Measurements from ENCODE around the gene EXTL1. TPM values are rescaled to one million over a fixed set of nuclear protein-coding genes. Genes with fewer than 3 reads are reported as not detected.

Gene EXTL1
- total RNA-seq, 4 donors from 2014 or later = 0.08 to 0.81 (median 0.31) TPM; not detected in 1

- H3K36me3 ChIP-seq = no peaks in the 10 kb centered on the region
- H3K9me3 ChIP-seq = no peaks in the 10 kb centered on the region
- no peak for ATAC-seq
- no peak overlapping the region for H3K4me3 ChIP-seq
- H3K4me1 ChIP-seq = no peaks in the 10 kb centered on the region
- H3K27me3 ChIP-seq = no peaks in the 10 kb centered on the region
- 91 to 93% methylated on average over 16 of the region's 16 CpGs for WGBS, 2 donors (ENCODE audit: low coverage in 1 of 2)
- H3K27ac ChIP-seq = no peak overlapping the region
- TF ChIP-seq POLR2AphosphoS5 (IDR thresholded peaks at IDR 0.05) = no peak
- no peak for TF ChIP-seq EP300 (IDR thresholded peaks at IDR 0.05)
- TF ChIP-seq CTCF (IDR thresholded peaks at IDR 0.05) = no peak
- no peak for TF ChIP-seq POLR2A (IDR thresholded peaks at IDR 0.05)
Measured at GRCh38 chr1:26006710-26007109, 14.9 kb upstream of the EXTL1 start.

- ATAC-seq = no peak
- no peaks in the 10 kb centered on the region for H3K27me3 ChIP-seq
- no peaks in the 10 kb centered on the region for H3K36me3 ChIP-seq
- TF ChIP-seq POLR2AphosphoS5 (IDR thresholded peaks at IDR 0.05) = no peak
- TF ChIP-seq CTCF (IDR thresholded peaks at IDR 0.05) = no peak
- no peak for TF ChIP-seq EP300 (IDR thresholded peaks at IDR 0.05)
- WGBS, 2 donors (ENCODE audit: low coverage in 1 of 2) = 51 to 62% methylated on average over 4 to 6 of the region's 6 CpGs
- no peak overlapping the region for H3K27ac ChIP-seq
- H3K4me1 ChIP-seq = no peaks in the 10 kb centered on the region
- H3K4me3 ChIP-seq = no peak overlapping the region
- no peaks in the 10 kb centered on the region for H3K9me3 ChIP-seq
Measured at GRCh38 chr1:26009796-26010447, 11.7 kb upstream of the EXTL1 start.

- Histone ChIP-seq H3K9me3 (no peaks in the 10 kb centered on the region), H3K27me3 (no peaks in the 10 kb centered on the region), H3K36me3 (no peaks in the 10 kb centered on the region), H3K4me1 (no peaks in the 10 kb centered on the region), H3K27ac (no peak overlapping the region), H3K4me3 (no peak overlapping the region)
- WGBS, 2 donors (ENCODE audit: low coverage in 1 of 2) = no CpG with 5 or more reads among the region's 3 CpGs
- TF ChIP-seq CTCF (IDR thresholded peaks at IDR 0.05) (no peak), POLR2A (IDR thresholded peaks at IDR 0.05) (no peak), EP300 (IDR thresholded peaks at IDR 0.05) (no peak), POLR2AphosphoS5 (IDR thresholded peaks at IDR 0.05) (no peak)
- ATAC-seq = no peak
Measured at GRCh38 chr1:26010825-26011224, 10.8 kb upstream of the EXTL1 start.

GRCh38 chr1:26012864-26013263, 8.7 kb upstream of the EXTL1 start:
- Histone ChIP-seq H3K36me3 (no peaks in the 10 kb centered on the region), H3K27me3 (no peaks in the 10 kb centered on the region), H3K27ac (no peak overlapping the region), H3K9me3 (no peaks in the 10 kb centered on the region), H3K4me1 (peaks cover 0 to 12% (median 0%) of the 10 kb centered on the region in 3 donors), H3K4me3 (no peak overlapping the region)
- 0% methylated on average over 1 of the region's 3 CpGs; no CpG with 5 or more reads in 1 of the 2 donors for whole genome bisulfite sequencing, 2 donors (ENCODE audit: low coverage in 1 of 2)
- no peak for ATAC-seq
- no peak for TF ChIP-seq POLR2AphosphoS5 (IDR thresholded peaks at IDR 0.05)
- TF ChIP-seq EP300 (IDR thresholded peaks at IDR 0.05) = no peak
- no peak for TF ChIP-seq CTCF (IDR thresholded peaks at IDR 0.05)
- no peak for TF ChIP-seq POLR2A (IDR thresholded peaks at IDR 0.05)

- TF ChIP-seq CTCF (IDR thresholded peaks at IDR 0.05) = no peak
- TF ChIP-seq EP300 (IDR thresholded peaks at IDR 0.05) = no peak
- no peak for TF ChIP-seq POLR2AphosphoS5 (IDR thresholded peaks at IDR 0.05)
- TF ChIP-seq POLR2A (IDR thresholded peaks at IDR 0.05) = no peak
- WGBS, 2 donors (ENCODE audit: low coverage in 1 of 2) = 76 to 78% methylated on average over 2 of the region's 2 CpGs
- Histone ChIP-seq H3K27ac (no peak overlapping the region), H3K27me3 (no peaks in the 10 kb centered on the region), H3K4me1 (peaks cover 0 to 12% (median 0%) of the 10 kb centered on the region in 3 donors), H3K36me3 (no peaks in the 10 kb centered on the region), H3K4me3 (no peak overlapping the region), H3K9me3 (no peaks in the 10 kb centered on the region)
- ATAC-seq = no peak
Measured at GRCh38 chr1:26014179-26014578, 7.4 kb upstream of the EXTL1 start.
